Caco-2 (cell line): ENCODE data around the gene RAB42. TPM values are rescaled to one million over a fixed set of nuclear protein-coding genes. Genes with fewer than 3 reads are reported as not detected.
"Not testable (repeated sequence)": the region's sequence is repeated elsewhere in the genome, so short reads cannot be mapped to it uniquely, and the experiment has no call there.

Experiments
- BruUV-seq: library from RNA; stranded (reverse); fragments of 400-500 nt; replicated peaks from 2 replicates; lab custom pipeline; 2021; lab: Mats Ljungman, UMichigan
- CTCF ChIA-PET: fragments of 300-600 bp; sonication (Branson Sonifier 250); formaldehyde crosslinking; loops from one replicate; lab custom pipeline; 2022; ENCODE audit warnings: antibody characterized with exemption; lab: Charles Lee
- POLR2A ChIA-PET: fragments of 300-600 bp; sonication (Branson Sonifier 250); formaldehyde crosslinking; loops from one replicate; lab custom pipeline; 2022; ENCODE audit warnings: antibody characterized with exemption; lab: Charles Lee
- DNase-seq, 2 experiments: peaks; one replicate each; pipeline versions ENCODE4 v3.0.0 to v3.0.0-alpha.2; 2020 to 2022
- H3K27me3 ChIP-seq: replicated peaks from 2 replicates; pipeline ENCODE4 v1.6.0; 2011; ENCODE audit warnings: low read length; ENCODE audit not compliant: control insufficient read depth, insufficient read depth
- H3K36me3 ChIP-seq: 2 replicates; pipeline ENCODE4 v1.5.1; 2011; ENCODE audit warnings: low read length; ENCODE audit not compliant: control insufficient read depth, insufficient read depth
- H3K4me1 ChIP-seq: fragments of 250-450 bp; sonication (Bioruptor Pico); 2 replicates; pipeline ENCODE4 v1.5.1; 2020; ENCODE audit warnings: mild to moderate bottlenecking
- H3K4me3 ChIP-seq: 2 replicates; pipeline ENCODE4 v1.5.1; 2011; ENCODE audit warnings: low read depth, mild to moderate bottlenecking, control low read depth, low read length
- H3K9me3 ChIP-seq: fragments of 250-450 bp; sonication (Bioruptor Pico); 2 replicates; pipeline ENCODE4 v1.5.1; 2020; ENCODE audit warnings: mild to moderate bottlenecking, moderate library complexity
- H3K27ac Mint-ChIP-seq: one replicate; pipeline ENCODE4 v1.8.0; 2022; ENCODE audit warnings: mixed read lengths; ENCODE audit not compliant: unreplicated experiment
- H3K27me3 Mint-ChIP-seq: one replicate; pipeline ENCODE4 v1.8.0; 2022; ENCODE audit warnings: mixed read lengths; ENCODE audit not compliant: insufficient read depth, unreplicated experiment
- H3K36me3 Mint-ChIP-seq: one replicate; pipeline ENCODE4 v1.8.0; 2022; ENCODE audit warnings: mild to moderate bottlenecking, mixed read lengths; ENCODE audit not compliant: insufficient read depth, unreplicated experiment
- H3K4me1 Mint-ChIP-seq: one replicate; pipeline ENCODE4 v1.8.0; 2022; ENCODE audit warnings: low read depth, mixed read lengths; ENCODE audit not compliant: unreplicated experiment
- H3K4me3 Mint-ChIP-seq: one replicate; pipeline ENCODE4 v1.8.0; 2022; ENCODE audit warnings: mild to moderate bottlenecking, moderate library complexity, mixed read lengths; ENCODE audit not compliant: unreplicated experiment
- H3K9me3 Mint-ChIP-seq: one replicate; pipeline ENCODE4 v1.8.0; 2022; ENCODE audit warnings: mixed read lengths; ENCODE audit not compliant: unreplicated experiment
- intact Hi-C: fragments of 100-400 bp; cut with micrococcal nuclease; formaldehyde crosslinking; loops from one replicate; pipeline ENCODE4 v1.10.0; 2022; ENCODE audit not compliant: unreplicated experiment
- total RNA-seq: library from RNA; stranded (reverse); gene quantifications from 2 replicates; pipeline ENCODE4 v1.2.3, GENCODE V29; 2022
- TF ChIP-seq, protein P1 (sequence below), 2 experiments: fragments of 200-600 bp in 1 of 2; IDR thresholded peaks; 1 replicate in 1 of 2; 2 replicates in 1 of 2; pipeline versions ENCODE4 v1.5.1 to v1.8.0; 2011 to 2022; ENCODE audit warnings: antibody characterized with exemption in 1 of 2, control low read depth in 1 of 2, inconsistent platforms in 1 of 2, low read depth in 1 of 2, low read length in 1 of 2, mild to moderate bottlenecking in 1 of 2, moderate library complexity in 1 of 2; ENCODE audit not compliant: insufficient read depth in 1 of 2, severe bottlenecking in 1 of 2, unreplicated experiment in 1 of 2

The RAB42 gene
- total RNA-seq, 1 experiment from 2014 or later = 2.5 TPM

DNA sequence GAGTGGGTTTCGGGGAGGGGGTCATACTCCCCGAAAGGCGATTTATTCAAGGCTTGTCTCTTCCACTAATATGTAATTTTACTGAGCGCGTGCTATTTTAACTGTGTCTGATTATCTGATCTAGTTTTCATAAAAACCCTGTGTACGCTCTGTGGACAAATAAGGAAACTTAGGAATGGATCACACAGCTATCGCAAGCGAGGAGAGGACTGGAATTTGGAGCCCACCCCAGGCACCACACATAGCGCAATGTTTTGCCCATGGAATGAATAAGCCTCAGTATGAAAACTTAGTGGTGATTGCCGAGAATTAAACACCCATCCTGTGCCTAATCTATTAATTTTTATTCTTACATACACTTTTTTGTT lies 9.8 kb upstream of the RAB42 start:
- Histone ChIP-seq H3K4me3 (peak overlapping the region; percentile 73), H3K9me3 (no peaks in the 10 kb centered on the region), H3K27me3 (no peaks in the 10 kb centered on the region), H3K4me1 (peaks cover 5% of the 10 kb centered on the region; the same call in 1 of the 2 replicates), H3K36me3 (peaks cover 4% of the 10 kb centered on the region)
- ChIA-PET POLR2A (interaction anchor here (0.6 to 2.6 kb wide), 20 partner anchors 8 to 494 kb away, joined by 3 to 30 read pairs (median 6); partner anchors contain the start of genes EYA3, MED18, RAB42 and RCC1), CTCF (interaction anchor here (0.6 to 1.6 kb wide), 4 partner anchors 21 to 338 kb away, joined by 3 to 8 read pairs (median 6); partner anchors contain the start of gene TAF12)
- TSS peak; percentile 95 for BruUV-seq
- no peak for DNase-seq
- no peaks in the 10 kb centered on the region for H3K27me3 Mint-ChIP-seq
- H3K36me3 Mint-ChIP-seq = peaks cover 52% of the 10 kb centered on the region
- peak overlapping the region; percentile 85 for H3K4me3 Mint-ChIP-seq
- TF ChIP-seq, protein P1, sequence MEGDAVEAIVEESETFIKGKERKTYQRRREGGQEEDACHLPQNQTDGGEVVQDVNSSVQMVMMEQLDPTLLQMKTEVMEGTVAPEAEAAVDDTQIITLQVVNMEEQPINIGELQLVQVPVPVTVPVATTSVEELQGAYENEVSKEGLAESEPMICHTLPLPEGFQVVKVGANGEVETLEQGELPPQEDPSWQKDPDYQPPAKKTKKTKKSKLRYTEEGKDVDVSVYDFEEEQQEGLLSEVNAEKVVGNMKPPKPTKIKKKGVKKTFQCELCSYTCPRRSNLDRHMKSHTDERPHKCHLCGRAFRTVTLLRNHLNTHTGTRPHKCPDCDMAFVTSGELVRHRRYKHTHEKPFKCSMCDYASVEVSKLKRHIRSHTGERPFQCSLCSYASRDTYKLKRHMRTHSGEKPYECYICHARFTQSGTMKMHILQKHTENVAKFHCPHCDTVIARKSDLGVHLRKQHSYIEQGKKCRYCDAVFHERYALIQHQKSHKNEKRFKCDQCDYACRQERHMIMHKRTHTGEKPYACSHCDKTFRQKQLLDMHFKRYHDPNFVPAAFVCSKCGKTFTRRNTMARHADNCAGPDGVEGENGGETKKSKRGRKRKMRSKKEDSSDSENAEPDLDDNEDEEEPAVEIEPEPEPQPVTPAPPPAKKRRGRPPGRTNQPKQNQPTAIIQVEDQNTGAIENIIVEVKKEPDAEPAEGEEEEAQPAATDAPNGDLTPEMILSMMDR (IDR thresholded peaks at IDR 0.05; ENCODE audit: insufficient read depth in 1 of 2, low read depth in 1 of 2, low read length in 1 of 2, severe bottlenecking in 1 of 2, unreplicated experiment in 1 of 2) = no peak
- H3K27ac Mint-ChIP-seq = peak overlapping the region; percentile 88
- intact Hi-C loops = no loop called here
- H3K4me1 Mint-ChIP-seq = peaks cover 11% of the 10 kb centered on the region
- no peaks in the 10 kb centered on the region for H3K9me3 Mint-ChIP-seq

DNA sequence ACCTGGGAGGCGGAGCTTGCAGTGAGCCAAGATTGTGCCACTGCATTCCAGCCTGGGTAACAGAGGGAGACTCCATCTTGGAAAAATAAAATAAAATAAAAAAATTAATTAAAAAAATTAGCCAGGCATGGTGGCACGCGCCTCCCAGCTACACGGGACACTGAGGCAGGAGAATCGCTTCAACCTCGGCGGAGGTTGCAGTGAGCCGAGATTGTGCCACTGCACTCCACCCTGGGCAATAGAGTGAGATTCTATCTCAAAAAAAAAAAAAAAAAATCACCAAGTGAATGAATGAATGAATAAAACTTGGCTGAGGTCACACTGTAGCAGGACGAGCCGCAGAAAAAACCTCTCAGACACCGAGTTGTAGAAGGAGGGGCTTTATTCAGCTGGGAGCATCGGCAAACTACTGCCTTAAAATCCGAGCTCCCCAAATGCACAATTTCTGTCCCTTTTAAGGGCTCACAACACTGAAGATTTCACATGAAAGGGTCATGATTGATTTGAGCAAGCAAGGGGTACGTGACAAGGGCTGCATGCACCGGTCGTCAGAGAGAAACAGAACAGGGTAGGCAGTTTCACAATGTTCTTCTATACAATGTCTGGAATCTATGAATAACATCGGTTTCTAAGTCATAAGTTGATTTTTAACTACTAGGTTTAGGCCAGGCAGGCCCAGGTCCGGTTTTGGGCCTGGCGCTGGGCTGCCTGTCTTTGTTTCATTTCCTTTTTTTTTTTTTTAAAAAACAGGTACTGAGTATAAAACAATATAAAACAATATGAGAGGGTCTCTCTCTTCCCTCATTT lies 5.3 kb upstream of the RAB42 start:
- H3K27ac Mint-ChIP-seq, H3K4me3 Mint-ChIP-seq, H3K9me3 ChIP-seq, BruUV-seq, H3K36me3 Mint-ChIP-seq, CTCF ChIA-PET, DNase-seq, H3K4me1 ChIP-seq, H3K9me3 Mint-ChIP-seq, H3K27me3 Mint-ChIP-seq, H3K4me3 ChIP-seq, H3K36me3 ChIP-seq, intact Hi-C loops, H3K27me3 ChIP-seq: not testable (repeated sequence)
- H3K4me1 Mint-ChIP-seq = peaks cover 11% of the 10 kb centered on the region
- POLR2A ChIA-PET = interaction anchor here (0.6 kb wide), 1 partner anchor 48 kb away, joined by 9 read pairs; no protein-coding TSS in a partner anchor

DNA sequence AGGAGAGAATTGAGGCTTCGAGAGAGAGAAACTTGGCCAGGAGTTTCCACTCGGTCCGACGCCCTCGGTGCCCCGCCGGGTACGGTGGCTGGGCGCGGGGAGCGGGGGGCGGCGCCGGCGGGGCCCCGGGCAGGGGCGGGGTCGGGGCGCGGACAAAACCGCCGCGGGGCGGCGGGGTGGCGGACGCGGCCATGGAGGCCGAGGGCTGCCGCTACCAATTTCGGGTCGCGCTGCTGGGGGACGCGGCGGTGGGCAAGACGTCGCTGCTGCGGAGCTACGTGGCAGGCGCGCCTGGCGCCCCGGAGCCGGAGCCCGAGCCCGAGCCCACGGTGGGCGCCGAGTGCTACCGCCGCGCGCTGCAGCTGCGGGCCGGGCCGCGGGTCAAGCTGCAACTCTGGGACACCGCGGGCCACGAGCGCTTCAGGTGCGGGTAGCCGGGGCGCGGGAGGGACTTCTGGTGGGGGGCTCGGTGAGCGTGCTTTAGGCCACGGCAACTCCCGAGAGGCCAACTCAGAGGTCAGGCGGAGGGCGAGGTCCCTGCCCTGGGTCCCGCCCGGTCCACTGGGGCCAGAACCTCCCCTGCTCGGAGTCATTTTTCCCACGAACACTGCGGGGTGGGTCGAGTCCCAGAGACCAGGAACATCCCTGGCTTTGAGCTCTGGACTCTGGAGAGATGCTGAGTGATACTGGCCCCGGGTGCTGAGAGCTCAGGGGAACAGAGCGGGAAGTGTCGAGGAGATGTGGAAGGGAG lies 431 bp downstream of the RAB42 start:
- Mint-ChIP-seq H3K9me3 (no peaks in the 10 kb centered on the region), H3K4me3 (peak overlapping the region; percentile 75), H3K27ac (no peak overlapping the region), H3K4me1 (no peaks in the 10 kb centered on the region), H3K27me3 (no peaks in the 10 kb centered on the region), H3K36me3 (peaks cover 5% of the 10 kb centered on the region)
- Histone ChIP-seq H3K27me3 (no peaks in the 10 kb centered on the region), H3K4me3 (peak overlapping the region; percentile 48), H3K9me3 (no peaks in the 10 kb centered on the region), H3K36me3 (no peaks in the 10 kb centered on the region), H3K4me1 (no peaks in the 10 kb centered on the region; the same call in 1 of the 2 replicates)
- intact Hi-C loops = no loop called here
- ChIA-PET CTCF (no interaction called here), POLR2A (interaction anchor here (0.5 to 1.3 kb wide), 2 partner anchors 11 to 74 kb away, joined by 4 to 9 read pairs; no protein-coding TSS in a partner anchor)
- TF ChIP-seq, protein P1 (IDR thresholded peaks at IDR 0.05; ENCODE audit: insufficient read depth in 1 of 2, low read depth in 1 of 2, low read length in 1 of 2, severe bottlenecking in 1 of 2, unreplicated experiment in 1 of 2) = no peak
- BruUV-seq = no TSS peak
- DNase-seq = peak in 1 of 2 experiments; percentile 24

DNA sequence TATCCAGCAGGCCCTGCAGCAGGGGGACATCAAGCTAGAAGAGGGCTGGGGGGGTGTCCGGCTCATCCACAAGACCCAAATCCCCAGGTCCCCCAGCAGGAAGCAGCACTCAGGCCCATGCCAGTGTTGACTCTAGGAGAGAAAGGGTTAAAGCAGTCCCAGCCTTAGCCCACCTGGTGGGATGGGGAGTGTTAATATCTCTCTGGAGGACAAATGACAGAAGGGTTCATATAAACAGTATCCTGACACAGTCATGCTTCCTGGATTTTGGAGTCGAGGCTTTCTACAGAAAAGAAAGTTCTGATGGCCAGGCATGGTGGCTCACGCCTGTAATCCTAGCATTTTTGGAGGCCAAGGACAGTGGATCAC lies 1.9 kb downstream of the RAB42 start:
- H3K4me1 ChIP-seq, H3K4me3 ChIP-seq, H3K9me3 Mint-ChIP-seq, H3K4me1 Mint-ChIP-seq, H3K36me3 Mint-ChIP-seq, POLR2A ChIA-PET, H3K27me3 ChIP-seq, H3K27me3 Mint-ChIP-seq, DNase-seq, H3K9me3 ChIP-seq, H3K36me3 ChIP-seq, intact Hi-C loops, CTCF ChIA-PET, H3K27ac Mint-ChIP-seq, H3K4me3 Mint-ChIP-seq, BruUV-seq: not testable (repeated sequence)

DNA sequence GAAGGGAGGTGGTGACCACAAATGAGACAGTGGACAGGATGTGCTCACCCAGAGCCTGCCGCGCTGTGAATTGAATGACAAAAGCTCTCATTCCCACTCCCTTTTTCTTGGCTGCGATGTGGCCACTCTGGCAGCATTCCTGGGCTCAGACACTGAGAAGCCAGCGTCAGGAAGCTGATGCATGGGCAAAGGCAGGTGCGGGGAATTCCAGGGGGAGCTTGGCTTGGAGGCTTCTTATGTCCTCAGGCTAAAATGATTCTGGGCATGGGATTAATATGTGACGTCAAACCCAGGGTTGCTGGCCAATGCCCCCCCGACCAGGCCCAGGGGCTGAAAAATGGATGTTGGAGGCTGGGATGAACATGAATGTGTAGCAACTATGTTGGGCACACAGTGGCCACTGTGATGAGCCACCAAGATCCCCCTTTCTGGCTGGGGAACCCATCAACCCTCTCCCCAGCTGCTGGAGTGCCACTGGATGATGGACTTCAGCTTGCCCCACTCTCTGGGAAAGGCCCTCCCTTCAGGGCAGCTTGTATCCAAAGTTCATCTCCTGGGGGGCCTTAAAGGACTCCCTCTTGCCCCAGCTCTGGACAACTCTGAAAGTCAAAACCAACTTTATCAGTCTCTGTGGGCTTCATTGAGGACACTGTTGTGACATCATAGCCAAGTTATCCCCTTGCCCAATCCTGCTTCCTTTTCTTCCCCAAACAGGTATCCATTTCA lies 2.8 kb downstream of the RAB42 start:
- POLR2A ChIA-PET, H3K27ac Mint-ChIP-seq, H3K4me1 Mint-ChIP-seq, H3K36me3 Mint-ChIP-seq, H3K9me3 ChIP-seq, H3K27me3 ChIP-seq, intact Hi-C loops, H3K4me3 ChIP-seq, CTCF ChIA-PET, H3K27me3 Mint-ChIP-seq, H3K4me1 ChIP-seq, H3K4me3 Mint-ChIP-seq, H3K9me3 Mint-ChIP-seq, H3K36me3 ChIP-seq, BruUV-seq, DNase-seq: not testable (repeated sequence)
